CD4-positive, alpha-beta T cell treated with Interleukin-15 for 4 hours (primary cell): ENCODE measurements around the gene HPGDS.
A peak's percentile ranks its signal among the peaks of the same experiment; 100 is the strongest.
"Not testable (repeated sequence)": the region's sequence is repeated elsewhere in the genome, so short reads cannot be mapped to it uniquely, and the experiment has no call there.

ENCODE experiments used
- DNase-seq: peaks from one replicate; pipeline ENCODE4 v3.0.0-alpha.2; 2020; ENCODE audit warnings: low spot score

The HPGDS gene

DNA sequence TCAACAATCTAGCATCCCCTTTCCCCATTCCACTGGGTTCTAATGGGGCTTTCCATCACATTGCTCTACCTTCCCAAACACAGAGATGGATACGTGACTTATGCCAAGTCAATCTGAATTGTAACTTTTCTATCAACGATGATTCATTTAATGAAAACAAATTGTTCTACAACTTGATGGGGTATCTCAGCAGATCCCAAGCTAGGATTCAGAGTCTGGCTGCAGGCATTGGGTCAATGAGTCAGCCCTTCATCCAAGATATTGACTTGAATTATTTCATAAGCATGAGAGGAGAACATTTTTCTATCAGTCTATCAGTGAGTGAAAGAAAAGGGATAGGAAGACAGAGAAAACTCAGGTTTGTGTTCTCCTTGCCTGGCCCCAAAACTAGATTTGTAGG is 15.0 kb upstream of the HPGDS start:
- no peak for DNase-seq

DNA sequence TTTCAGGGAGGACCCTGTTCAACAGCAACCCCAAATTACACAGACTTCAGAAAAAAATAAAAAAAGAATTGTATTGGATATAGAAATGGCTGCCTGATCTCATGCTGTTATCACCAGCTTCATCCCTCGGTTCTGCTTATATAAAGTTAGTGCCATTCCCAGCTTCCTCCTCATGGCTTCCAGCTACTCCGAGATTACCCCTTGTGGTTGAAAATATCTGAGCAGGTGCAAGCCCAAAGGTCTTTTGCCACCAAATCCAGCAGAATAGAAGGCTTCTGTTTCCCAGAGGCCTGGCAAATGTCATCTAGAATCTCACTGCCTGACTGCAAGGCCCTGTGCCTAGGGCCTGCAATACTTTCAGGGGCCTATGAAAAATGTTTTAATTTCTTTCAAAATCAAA is 13.8 kb upstream of the HPGDS start:
- no peak for DNase-seq

DNA sequence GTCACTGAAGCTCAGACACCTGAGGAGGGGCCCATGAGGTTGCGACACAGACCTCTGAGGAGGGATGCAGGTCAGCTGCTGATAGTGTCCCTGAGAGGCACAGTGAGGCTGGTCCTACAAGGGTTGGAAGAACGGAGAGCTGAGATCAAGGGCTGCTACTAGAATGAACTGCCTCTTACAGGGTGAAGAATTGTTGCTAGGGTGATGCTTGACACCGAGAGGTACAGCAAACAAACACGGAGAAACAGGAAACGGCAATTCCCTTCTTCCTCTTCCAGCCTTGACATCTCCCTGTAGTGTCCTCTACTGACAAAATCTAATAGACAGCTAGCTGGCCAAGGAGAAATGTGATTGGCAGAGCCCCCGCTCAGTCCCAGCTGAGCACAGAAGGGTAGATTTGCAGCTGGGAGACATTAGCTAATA is 11.8 kb upstream of the HPGDS start:
- no peak for DNase-seq

GRCh38 chr4:94352996-94353395 is 10.4 kb upstream of the HPGDS start:
- no peak for DNase-seq

DNA sequence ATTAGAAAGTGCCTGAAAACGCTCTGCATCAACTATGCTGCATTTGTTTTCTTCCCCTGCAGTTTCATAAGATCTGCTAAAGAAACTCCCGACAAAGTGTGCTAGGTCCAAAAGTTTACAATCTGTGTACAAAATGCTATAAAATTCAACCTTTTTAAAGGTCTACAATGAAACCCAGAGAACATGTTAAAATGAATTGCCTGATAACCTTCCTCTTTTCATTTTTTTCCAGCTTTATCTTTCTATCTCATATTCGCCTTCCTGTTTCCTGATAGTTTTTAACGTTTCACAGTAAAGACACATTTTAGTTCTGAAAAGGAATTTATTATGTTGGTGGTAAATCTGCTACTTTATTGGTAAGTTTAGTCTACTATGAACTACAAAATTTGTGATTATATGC is 9.5 kb upstream of the HPGDS start:
- DNase-seq, result no peak

- no peak for DNase-seq
Observed at GRCh38 chr4:94351319-94351718, 8.7 kb upstream of the HPGDS start.

- no peak for DNase-seq
Observed at GRCh38 chr4:94350095-94350494, 7.5 kb upstream of the HPGDS start.

GRCh38 chr4:94349193-94349592 is 6.6 kb upstream of the HPGDS start:
- DNase-seq, result no peak

DNA sequence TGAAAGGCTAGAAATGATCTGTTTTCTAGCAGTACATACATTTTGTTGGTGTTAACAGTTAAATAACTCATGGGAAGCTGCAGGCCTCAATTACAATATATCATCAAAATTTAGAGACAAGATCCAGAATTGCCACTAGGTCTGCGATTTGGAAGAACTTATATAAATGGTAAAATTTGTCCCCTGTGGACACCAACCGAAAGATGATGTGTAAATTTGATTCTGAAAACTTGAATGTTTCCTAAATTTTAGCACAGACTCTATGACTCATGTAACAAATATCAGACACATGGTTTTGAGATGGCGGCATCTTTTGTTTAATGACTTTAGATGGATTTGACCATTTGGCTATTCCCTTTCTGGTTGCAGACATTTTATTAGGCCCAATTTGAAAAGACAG is 6.0 kb upstream of the HPGDS start:
- DNase-seq, result no peak

GRCh38 chr4:94346541-94346940 is 3.9 kb upstream of the HPGDS start:
- DNase-seq, result no peak

DNA sequence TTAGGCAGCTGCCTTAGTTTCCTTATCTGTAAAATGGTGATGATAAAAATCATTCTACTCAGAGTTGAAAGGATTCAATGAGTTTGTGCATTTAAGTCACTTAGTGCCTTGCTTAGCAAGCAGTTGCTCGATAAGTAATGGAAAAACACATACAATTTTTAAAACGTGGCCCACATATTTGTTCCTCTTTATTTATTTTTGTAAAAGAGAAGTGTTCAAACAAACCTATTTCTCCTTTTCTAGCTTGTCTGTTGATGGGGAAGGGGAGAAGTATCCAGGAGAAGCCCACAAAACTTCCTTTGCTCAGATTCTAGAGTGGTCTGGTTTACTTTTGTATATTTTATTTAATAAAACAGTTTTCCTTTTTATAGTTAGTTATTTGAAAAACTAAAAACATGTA is 3.3 kb upstream of the HPGDS start:
- DNase-seq, result no peak

GRCh38 chr4:94345266-94345665 is 2.6 kb upstream of the HPGDS start:
- no peak for DNase-seq

DNA sequence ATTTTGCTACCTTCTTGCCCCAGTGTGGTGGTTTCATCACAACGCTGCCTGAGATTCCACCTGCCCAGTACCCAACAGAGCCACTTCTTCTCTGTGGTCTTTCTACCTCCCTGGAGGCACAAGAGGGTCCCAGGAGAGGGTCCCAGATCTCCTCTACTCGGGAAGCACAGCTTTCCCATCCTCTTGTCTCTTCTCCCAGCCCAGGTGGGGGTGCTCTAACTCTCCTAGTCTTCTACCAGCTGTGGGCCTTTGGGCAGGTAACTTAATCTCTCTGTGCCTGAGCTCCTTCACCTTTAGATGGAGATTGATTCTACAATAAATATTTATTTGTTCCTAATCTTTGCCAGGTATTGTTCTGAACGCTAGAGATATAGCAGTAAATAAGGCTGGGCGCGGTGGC is 1.8 kb upstream of the HPGDS start:
- DNase-seq, result no peak

- DNase-seq, result no peak
Observed at GRCh38 chr4:94341481-94342370, 910 bp downstream of the HPGDS start.

GRCh38 chr4:94339779-94340178 is 2.9 kb downstream of the HPGDS start:
- DNase-seq, result peak; percentile 9

DNA sequence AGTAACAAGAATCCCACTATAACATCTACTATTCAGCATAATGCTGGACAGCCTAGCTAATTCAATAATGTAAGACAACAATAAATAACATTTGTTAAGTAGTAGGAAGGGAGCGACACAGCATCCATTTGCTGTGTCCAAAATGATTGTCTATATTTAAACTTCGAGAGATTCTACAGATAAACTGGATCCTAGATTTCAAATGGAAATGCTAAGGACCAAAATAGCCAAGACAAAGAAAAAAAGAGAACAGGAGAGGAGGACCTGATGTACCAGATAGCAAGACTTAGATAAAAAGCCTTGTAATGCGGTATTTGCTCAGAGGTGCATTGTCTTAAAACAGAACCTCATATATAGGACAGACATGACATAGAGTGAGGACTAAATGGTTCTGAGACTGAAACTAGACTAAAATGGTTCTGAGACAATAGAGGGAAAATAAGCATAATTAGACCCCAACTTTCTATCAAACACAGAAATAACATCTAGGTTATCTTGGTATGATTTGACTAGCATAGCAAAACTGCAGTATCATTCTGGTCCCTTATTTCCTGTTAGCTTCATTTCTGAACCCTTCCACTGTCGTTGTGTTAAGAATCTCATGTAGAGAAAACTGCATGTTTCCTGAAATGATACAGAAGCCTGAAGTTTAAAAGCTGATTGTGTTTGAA is 3.8 kb downstream of the HPGDS start:
- no peak for DNase-seq

- DNase-seq, result not testable (repeated sequence)
Observed at GRCh38 chr4:94336791-94337190, 5.8 kb downstream of the HPGDS start.

DNA sequence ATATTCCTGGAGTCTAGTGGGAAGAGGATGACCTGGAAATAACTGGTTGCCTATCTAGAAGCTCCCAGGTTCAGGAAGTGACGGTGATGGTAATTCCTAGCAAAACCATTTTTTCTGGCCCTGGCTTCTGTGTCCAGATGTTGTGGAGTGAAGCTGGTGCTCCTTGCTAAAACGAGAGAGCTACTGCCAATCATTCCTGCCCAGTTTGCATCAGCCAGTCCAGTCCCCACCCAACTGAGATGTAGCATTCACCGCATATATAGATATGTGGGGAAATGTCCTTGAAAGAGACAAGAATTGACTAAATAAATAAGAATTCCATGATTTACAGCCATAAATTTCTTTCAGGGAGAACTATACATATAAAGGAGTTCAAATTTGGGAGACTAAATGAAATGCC is 6.3 kb downstream of the HPGDS start:
- DNase-seq, result no peak

DNA sequence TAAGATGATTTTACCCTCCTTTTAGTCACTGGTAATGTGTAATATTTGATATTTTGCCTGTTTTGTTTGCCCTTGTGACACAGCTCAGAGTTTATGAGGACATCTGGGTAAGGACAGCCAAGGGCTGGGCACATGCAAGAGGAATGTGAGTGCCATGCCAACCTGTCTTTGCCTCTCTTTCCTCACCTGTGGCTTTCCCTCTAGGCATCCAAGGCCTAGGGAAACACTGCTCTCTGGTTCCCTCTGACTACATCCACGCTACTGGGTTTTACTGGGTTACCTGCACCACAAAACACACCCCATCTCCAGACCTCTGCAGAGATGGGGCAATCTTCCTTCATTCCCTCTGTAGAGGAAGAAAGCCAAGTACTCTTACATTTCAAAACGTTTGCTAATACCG is 7.7 kb downstream of the HPGDS start:
- no peak for DNase-seq

DNA sequence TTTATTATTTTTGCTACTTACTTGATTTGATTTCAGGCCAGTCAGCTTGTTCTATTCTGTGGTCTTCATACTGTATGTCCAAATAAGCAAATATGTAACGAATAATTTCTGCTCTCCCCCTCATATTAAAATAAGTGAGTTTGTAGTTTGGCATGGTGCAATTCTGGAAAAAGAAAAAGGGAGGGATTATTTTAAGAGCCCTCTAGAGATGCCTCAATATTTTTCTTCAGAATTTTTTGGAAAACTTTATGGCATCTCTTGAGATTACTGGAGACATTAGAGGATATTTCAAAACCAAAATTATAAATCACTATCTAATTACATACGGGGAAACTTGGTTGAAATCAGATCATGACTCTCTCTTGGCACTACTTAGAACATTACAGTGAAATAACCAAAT is 8.2 kb downstream of the HPGDS start:
- no peak for DNase-seq

DNA sequence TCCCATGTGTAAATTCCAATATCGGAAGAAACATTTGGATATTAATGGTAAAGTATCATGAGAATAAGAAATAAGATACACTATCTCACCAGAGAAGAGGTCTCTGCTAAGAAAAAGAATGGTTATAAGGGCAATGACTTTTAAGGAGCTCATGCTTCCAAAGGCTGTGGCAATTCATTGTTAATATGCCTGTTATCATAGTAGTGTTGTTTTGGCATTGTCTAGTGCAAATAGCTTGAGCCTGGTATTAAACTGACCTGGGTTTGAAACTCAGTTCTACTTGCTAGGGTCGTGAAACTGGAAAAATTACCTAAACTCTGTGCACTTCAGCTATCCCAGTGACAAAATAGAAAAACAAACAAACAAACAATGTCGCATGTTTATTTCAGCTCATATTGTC is 8.8 kb downstream of the HPGDS start:
- DNase-seq, result no peak

- no peak for DNase-seq
Observed at GRCh38 chr4:94332983-94333590, 9.5 kb downstream of the HPGDS start.

- DNase-seq, result no peak
Observed at GRCh38 chr4:94329933-94330332, 12.7 kb downstream of the HPGDS start.
